ENCODE data around the gene ARSB. TPM values are rescaled to one million over a fixed set of nuclear protein-coding genes. Genes with fewer than 3 reads are reported as not detected.

The ARSB gene
- total and polyA plus RNA-seq, 2 donors from 2014 or later = 8.3 to 16.4 TPM

- Histone ChIP-seq H3K9me3 (ENCODE audit: control insufficient read depth in 2 of 3, insufficient read depth in 1 of 3, low read length in 3 of 3) (no peaks in the 10 kb centered on the region), H3K4me1 (ENCODE audit: control insufficient read depth in 2 of 3, insufficient read depth in 2 of 3, low read depth in 1 of 3, low read length in 3 of 3) (peaks cover 0 to 4% (median 2%) of the 10 kb centered on the region in 3 donors), H3K27me3 (ENCODE audit: control insufficient read depth, insufficient read depth, low read length) (no peaks in the 10 kb centered on the region), H3K27ac (ENCODE audit: low read depth in 2 of 2, low read length in 2 of 2) (peak overlapping the region in 1 of 2 donors; percentile 4), H3K36me3 (ENCODE audit: control insufficient read depth in 2 of 3, insufficient read depth in 3 of 3, low read length in 3 of 3) (no peaks in the 10 kb centered on the region), H3K4me3 (ENCODE audit: low read length in 3 of 3) (peak overlapping the region in 1 of 3 donors; percentile 36), H3K9ac (ENCODE audit: low read length in 3 of 3) (peak overlapping the region in 1 of 3 donors; percentile 28)
- DNase-seq (peak in 4 of 5 donors; percentile 75 to 88 (median 82)), FAIRE-seq (no peak)
- intact Hi-C loops (cut with DNase I) = no loop called here
- no peak for TF ChIP-seq CTCF (IDR thresholded peaks at IDR 0.05; ENCODE audit: borderline replicate concordance, extremely low read depth, insufficient read depth)
Measured at GRCh38 chr5:78908173-78909061, 76.7 kb downstream of the ARSB start.

- intact Hi-C loops (cut with DNase I) = no loop called here
- Histone ChIP-seq H3K27ac (ENCODE audit: low read depth in 2 of 2, low read length in 2 of 2) (no peak overlapping the region), H3K36me3 (ENCODE audit: control insufficient read depth in 2 of 3, insufficient read depth in 3 of 3, low read length in 3 of 3) (no peaks in the 10 kb centered on the region), H3K9ac (ENCODE audit: low read length in 3 of 3) (no peak overlapping the region), H3K4me1 (ENCODE audit: control insufficient read depth in 2 of 3, insufficient read depth in 2 of 3, low read depth in 1 of 3, low read length in 3 of 3) (peaks cover 0 to 4% (median 2%) of the 10 kb centered on the region in 3 donors), H3K4me3 (ENCODE audit: low read length in 3 of 3) (no peak overlapping the region), H3K27me3 (ENCODE audit: control insufficient read depth, insufficient read depth, low read length) (no peaks in the 10 kb centered on the region), H3K9me3 (ENCODE audit: control insufficient read depth in 2 of 3, insufficient read depth in 1 of 3, low read length in 3 of 3) (no peaks in the 10 kb centered on the region)
- no peak for TF ChIP-seq CTCF (IDR thresholded peaks at IDR 0.05; ENCODE audit: borderline replicate concordance, extremely low read depth, insufficient read depth)
- FAIRE-seq = no peak
- DNase-seq = peak in 1 of 5 donors; percentile 42
Measured at GRCh38 chr5:78907255-78907891, 77.7 kb downstream of the ARSB start.

- Histone ChIP-seq H3K27me3 (ENCODE audit: control insufficient read depth, insufficient read depth, low read length) (no peaks in the 10 kb centered on the region), H3K4me3 (ENCODE audit: low read length in 3 of 3) (no peak overlapping the region), H3K27ac (ENCODE audit: low read depth in 2 of 2, low read length in 2 of 2) (no peak overlapping the region), H3K9me3 (ENCODE audit: control insufficient read depth in 2 of 3, insufficient read depth in 1 of 3, low read length in 3 of 3) (no peaks in the 10 kb centered on the region), H3K36me3 (ENCODE audit: control insufficient read depth in 2 of 3, insufficient read depth in 3 of 3, low read length in 3 of 3) (no peaks in the 10 kb centered on the region), H3K4me1 (ENCODE audit: control insufficient read depth in 2 of 3, insufficient read depth in 2 of 3, low read depth in 1 of 3, low read length in 3 of 3) (peaks cover 0 to 4% (median 2%) of the 10 kb centered on the region in 3 donors), H3K9ac (ENCODE audit: low read length in 3 of 3) (no peak overlapping the region)
- intact Hi-C loops (cut with DNase I) = no loop called here
- FAIRE-seq (no peak), DNase-seq (no peak)
- no peak for TF ChIP-seq CTCF (IDR thresholded peaks at IDR 0.05; ENCODE audit: borderline replicate concordance, extremely low read depth, insufficient read depth)
Measured at GRCh38 chr5:78905084-78905938, 79.8 kb downstream of the ARSB start.

Measured in kidney (tissue), 14 donors.